ENCODE measurements around the gene RAB3D.

Gene RAB3D

DNA sequence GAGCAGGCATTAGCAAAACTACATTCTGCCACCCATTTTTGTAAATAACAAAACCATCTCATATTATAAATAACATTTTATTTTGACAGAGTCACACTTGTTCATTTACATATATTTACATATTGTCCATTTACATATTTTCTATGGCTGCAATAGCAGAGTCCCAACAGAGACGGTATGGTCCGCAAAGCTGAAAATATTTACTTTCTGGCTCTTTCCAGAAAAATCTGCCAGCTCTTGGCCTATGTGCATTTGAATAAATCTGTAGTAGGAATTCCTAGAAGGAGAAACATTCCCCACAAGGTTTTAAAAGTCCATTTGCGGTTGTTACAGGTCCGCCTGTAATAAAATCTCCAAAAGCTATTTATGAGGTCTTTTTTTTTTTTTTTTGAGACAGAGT lies 49.2 kb downstream of the RAB3D start:
- Histone ChIP-seq H3K36me3 (ENCODE audit: control insufficient read depth in 4 of 4, insufficient read depth in 4 of 4, low read length in 3 of 4) (no peaks in the 10 kb centered on the region), H3K4me3 (ENCODE audit: control insufficient read depth in 1 of 7, extremely low read depth in 1 of 7, insufficient read depth in 4 of 7, low read depth in 2 of 7, low read length in 6 of 7) (no peak overlapping the region), H3K27me3 (replicated peaks in 2 of 5; ENCODE audit: control insufficient read depth in 4 of 5, insufficient read depth in 5 of 5, low read length in 4 of 5) (peaks cover 0 to 8% (median 0%) of the 10 kb centered on the region in 5 experiments), H3K27ac (ENCODE audit: insufficient read depth in 1 of 2, low read depth in 1 of 2, low read length in 2 of 2, poor library complexity in 1 of 2, severe bottlenecking in 2 of 2) (no peak overlapping the region), H3K4me1 (ENCODE audit: control extremely low read depth in 1 of 4, control insufficient read depth in 4 of 4, insufficient read depth in 4 of 4, low read length in 3 of 4) (peaks cover 0 to 16% (median 12%) of the 10 kb centered on the region in 4 experiments), H3K9me3 (ENCODE audit: control extremely low read depth in 1 of 5, control insufficient read depth in 4 of 5, insufficient read depth in 2 of 5, low read depth in 1 of 5, low read length in 4 of 5) (no peaks in the 10 kb centered on the region)
- ChIA-PET POLR2A (interaction anchor here (1.1 kb wide), 1 partner anchor 9 kb away, joined by 3 read pairs; no protein-coding TSS in a partner anchor), CTCF (interaction anchor here (0.7 to 4.0 kb wide), 11 partner anchors 13 to 192 kb away, joined by 3 to 18 read pairs (median 3); no protein-coding TSS in a partner anchor)
- DNase-seq, result no peak
- WGBS (ENCODE audit: insufficient coverage), result 90% methylated on average over 2 of the region's 4 CpGs

DNA sequence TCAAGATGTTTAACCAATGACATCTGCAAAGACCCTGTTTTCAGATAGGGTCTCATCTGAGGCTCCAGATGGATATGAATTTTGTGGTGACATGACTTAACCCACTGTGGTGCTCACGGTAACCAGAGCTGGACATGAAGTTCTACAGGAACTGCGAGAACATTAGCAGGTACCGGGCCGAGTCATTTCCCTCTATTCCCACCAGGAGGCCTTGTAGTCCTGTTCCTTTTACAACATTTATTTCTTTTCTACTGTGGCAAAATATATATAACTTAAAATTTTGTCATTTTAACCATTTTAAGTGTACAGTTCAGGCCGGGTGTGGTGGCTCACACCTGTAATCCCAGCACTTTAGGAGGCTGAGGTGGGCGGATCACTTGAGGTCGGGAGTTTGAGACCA lies 51.1 kb downstream of the RAB3D start:
- 81% methylated on average over 4 of the region's 7 CpGs for WGBS (ENCODE audit: insufficient coverage)

DNA sequence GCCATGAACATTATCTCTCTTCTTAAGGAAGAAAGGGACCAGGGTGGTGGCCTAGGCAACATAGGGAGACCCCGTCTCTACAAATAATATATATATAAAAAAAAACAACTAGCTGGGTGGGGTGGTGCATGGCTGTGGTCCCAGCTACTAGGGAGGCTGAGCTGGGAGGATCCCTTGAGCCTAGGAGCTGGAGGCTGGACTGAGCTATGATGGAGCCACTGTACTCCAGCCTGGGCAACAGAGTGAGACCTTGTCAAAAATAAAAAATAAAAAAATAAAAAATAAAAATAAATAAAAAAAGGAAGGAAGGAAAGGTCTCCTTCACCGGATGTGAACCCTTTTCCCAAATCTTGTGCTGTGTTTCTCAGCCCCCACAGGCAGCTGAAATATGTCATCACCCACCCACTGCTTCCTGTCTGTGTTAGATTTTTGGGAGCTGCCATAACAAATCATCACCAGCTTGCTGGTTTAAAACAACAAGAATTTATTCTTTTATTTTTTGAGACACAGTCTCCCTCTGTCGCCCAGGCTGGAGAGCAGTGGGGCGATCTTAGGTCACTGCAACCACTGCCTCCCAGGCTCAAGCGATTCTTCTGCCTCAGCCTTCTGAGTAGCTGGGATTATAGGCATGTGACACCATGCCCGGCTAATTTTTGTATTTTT lies 53.0 kb downstream of the RAB3D start:
- 37% methylated on average over 5 of the region's 6 CpGs for WGBS (ENCODE audit: insufficient coverage)
- ChIA-PET POLR2A (interaction anchor here (0.7 kb wide), 1 partner anchor 83 kb away, joined by 6 read pairs; no protein-coding TSS in a partner anchor), CTCF (interaction anchor here (0.6 to 4.5 kb wide), 11 partner anchors 12 to 196 kb away, joined by 3 to 27 read pairs (median 4); partner anchors contain the start of genes CCDC159 and TMEM205)
- H3K27me3 ChIP-seq (replicated peaks in 2 of 5; ENCODE audit: control insufficient read depth in 4 of 5, insufficient read depth in 5 of 5, low read length in 4 of 5), result peaks cover 0 to 26% (median 7%) of the 10 kb centered on the region in 5 experiments
- H3K9me3 ChIP-seq (ENCODE audit: control extremely low read depth in 1 of 5, control insufficient read depth in 4 of 5, insufficient read depth in 2 of 5, low read depth in 1 of 5, low read length in 4 of 5), result no peaks in the 10 kb centered on the region
- no peak overlapping the region for H3K27ac ChIP-seq (ENCODE audit: insufficient read depth in 1 of 2, low read depth in 1 of 2, low read length in 2 of 2, poor library complexity in 1 of 2, severe bottlenecking in 2 of 2)
- H3K36me3 ChIP-seq (ENCODE audit: control insufficient read depth in 4 of 4, insufficient read depth in 4 of 4, low read length in 3 of 4), result no peaks in the 10 kb centered on the region
- DNase-seq, result peak in 2 of 3 donors; percentile 37 to 40
- H3K4me3 ChIP-seq (ENCODE audit: control insufficient read depth in 1 of 7, extremely low read depth in 1 of 7, insufficient read depth in 4 of 7, low read depth in 2 of 7, low read length in 6 of 7), result no peak overlapping the region
- peaks cover 0 to 3% (median 1%) of the 10 kb centered on the region in 4 experiments for H3K4me1 ChIP-seq (ENCODE audit: control extremely low read depth in 1 of 4, control insufficient read depth in 4 of 4, insufficient read depth in 4 of 4, low read length in 3 of 4)

More for the DNA sequence above, 51.1 kb downstream of the RAB3D start:
- Histone ChIP-seq H3K9me3 (ENCODE audit: control extremely low read depth in 1 of 5, control insufficient read depth in 4 of 5, insufficient read depth in 2 of 5, low read depth in 1 of 5, low read length in 4 of 5) (no peaks in the 10 kb centered on the region), H3K4me1 (ENCODE audit: control extremely low read depth in 1 of 4, control insufficient read depth in 4 of 4, insufficient read depth in 4 of 4, low read length in 3 of 4) (peaks cover 0 to 5% (median 3%) of the 10 kb centered on the region in 4 experiments), H3K27me3 (replicated peaks in 2 of 5; ENCODE audit: control insufficient read depth in 4 of 5, insufficient read depth in 5 of 5, low read length in 4 of 5) (peaks cover 0 to 13% (median 3%) of the 10 kb centered on the region in 5 experiments), H3K27ac (ENCODE audit: insufficient read depth in 1 of 2, low read depth in 1 of 2, low read length in 2 of 2, poor library complexity in 1 of 2, severe bottlenecking in 2 of 2) (no peak overlapping the region), H3K36me3 (ENCODE audit: control insufficient read depth in 4 of 4, insufficient read depth in 4 of 4, low read length in 3 of 4) (no peaks in the 10 kb centered on the region), H3K4me3 (ENCODE audit: control insufficient read depth in 1 of 7, extremely low read depth in 1 of 7, insufficient read depth in 4 of 7, low read depth in 2 of 7, low read length in 6 of 7) (no peak overlapping the region)
- ChIA-PET POLR2A (no interaction called here), CTCF (interaction anchor here (1.0 to 4.5 kb wide), 5 partner anchors 46 to 166 kb away, joined by 4 to 27 read pairs (median 4); no protein-coding TSS in a partner anchor)
- DNase-seq, result peak; percentile 45 to 61 (median 51)

GRCh38 chr19:11284515-11284914 lies 54.9 kb downstream of the RAB3D start:
- peaks cover 0 to 28% (median 10%) of the 10 kb centered on the region in 5 experiments for H3K27me3 ChIP-seq (replicated peaks in 2 of 5; ENCODE audit: control insufficient read depth in 4 of 5, insufficient read depth in 5 of 5, low read length in 4 of 5)
- H3K9me3 ChIP-seq (ENCODE audit: control extremely low read depth in 1 of 5, control insufficient read depth in 4 of 5, insufficient read depth in 2 of 5, low read depth in 1 of 5, low read length in 4 of 5), result peaks cover 0 to under 1% (median 0%) of the 10 kb centered on the region in 5 experiments
- H3K27ac ChIP-seq (ENCODE audit: insufficient read depth in 1 of 2, low read depth in 1 of 2, low read length in 2 of 2, poor library complexity in 1 of 2, severe bottlenecking in 2 of 2), result no peak overlapping the region
- CTCF ChIA-PET, result interaction anchor here (0.6 to 4.5 kb wide), 2 partner anchors 34 to 42 kb away, joined by 4 to 27 read pairs; no protein-coding TSS in a partner anchor
- H3K4me3 ChIP-seq (ENCODE audit: control insufficient read depth in 1 of 7, extremely low read depth in 1 of 7, insufficient read depth in 4 of 7, low read depth in 2 of 7, low read length in 6 of 7), result no peak overlapping the region
- no peak for DNase-seq
- no peaks in the 10 kb centered on the region for H3K36me3 ChIP-seq (ENCODE audit: control insufficient read depth in 4 of 4, insufficient read depth in 4 of 4, low read length in 3 of 4)
- H3K4me1 ChIP-seq (ENCODE audit: control extremely low read depth in 1 of 4, control insufficient read depth in 4 of 4, insufficient read depth in 4 of 4, low read length in 3 of 4), result peaks cover 4 to 14% (median 6%) of the 10 kb centered on the region in 4 experiments
- POLR2A ChIA-PET, result no interaction called here
- 93% methylated on average over 5 of the region's 6 CpGs for WGBS (ENCODE audit: insufficient coverage)

GRCh38 chr19:11281356-11282049 lies 58.0 kb downstream of the RAB3D start:
- 91% methylated on average over 9 of the region's 11 CpGs for WGBS (ENCODE audit: insufficient coverage)
- POLR2A ChIA-PET, result interaction anchor here (1.0 kb wide), 1 partner anchor 9 kb away, joined by 3 read pairs; no protein-coding TSS in a partner anchor
- Histone ChIP-seq H3K4me1 (ENCODE audit: control extremely low read depth in 1 of 4, control insufficient read depth in 4 of 4, insufficient read depth in 4 of 4, low read length in 3 of 4) (peaks cover 7 to 14% (median 11%) of the 10 kb centered on the region in 4 experiments), H3K9me3 (ENCODE audit: control extremely low read depth in 1 of 5, control insufficient read depth in 4 of 5, insufficient read depth in 2 of 5, low read depth in 1 of 5, low read length in 4 of 5) (peaks cover 0 to 9% (median 0%) of the 10 kb centered on the region in 5 experiments), H3K27me3 (replicated peaks in 2 of 5; ENCODE audit: control insufficient read depth in 4 of 5, insufficient read depth in 5 of 5, low read length in 4 of 5) (peaks cover 0 to 39% (median 12%) of the 10 kb centered on the region in 5 experiments), H3K27ac (ENCODE audit: insufficient read depth in 1 of 2, low read depth in 1 of 2, low read length in 2 of 2, poor library complexity in 1 of 2, severe bottlenecking in 2 of 2) (no peak overlapping the region), H3K4me3 (ENCODE audit: control insufficient read depth in 1 of 7, extremely low read depth in 1 of 7, insufficient read depth in 4 of 7, low read depth in 2 of 7, low read length in 6 of 7) (no peak overlapping the region), H3K36me3 (ENCODE audit: control insufficient read depth in 4 of 4, insufficient read depth in 4 of 4, low read length in 3 of 4) (no peaks in the 10 kb centered on the region)
- DNase-seq, result no peak
- CTCF ChIA-PET, result interaction anchor here (1.0 to 1.3 kb wide), 2 partner anchors 11 to 35 kb away, joined by 3 read pairs; no protein-coding TSS in a partner anchor

- DNase-seq, result peak; percentile 89 to 94 (median 94)
- ChIA-PET CTCF (interaction anchor here (1.0 kb wide), 2 partner anchors 10 to 14 kb away, joined by 3 read pairs; no protein-coding TSS in a partner anchor), POLR2A (no interaction called here)
- Histone ChIP-seq H3K27me3 (replicated peaks in 2 of 5; ENCODE audit: control insufficient read depth in 4 of 5, insufficient read depth in 5 of 5, low read length in 4 of 5) (peaks cover 0 to 49% (median 12%) of the 10 kb centered on the region in 5 experiments), H3K4me3 (ENCODE audit: control insufficient read depth in 1 of 7, extremely low read depth in 1 of 7, insufficient read depth in 4 of 7, low read depth in 2 of 7, low read length in 6 of 7) (peak overlapping the region in 1 of 7 experiments; percentile 49), H3K4me1 (ENCODE audit: control extremely low read depth in 1 of 4, control insufficient read depth in 4 of 4, insufficient read depth in 4 of 4, low read length in 3 of 4) (peaks cover 7 to 13% (median 11%) of the 10 kb centered on the region in 4 experiments), H3K27ac (ENCODE audit: insufficient read depth in 1 of 2, low read depth in 1 of 2, low read length in 2 of 2, poor library complexity in 1 of 2, severe bottlenecking in 2 of 2) (no peak overlapping the region), H3K36me3 (ENCODE audit: control insufficient read depth in 4 of 4, insufficient read depth in 4 of 4, low read length in 3 of 4) (no peaks in the 10 kb centered on the region), H3K9me3 (ENCODE audit: control extremely low read depth in 1 of 5, control insufficient read depth in 4 of 5, insufficient read depth in 2 of 5, low read depth in 1 of 5, low read length in 4 of 5) (peaks cover 0 to 9% (median 0%) of the 10 kb centered on the region in 5 experiments)
- 29% methylated on average over 2 of the region's 5 CpGs for WGBS (ENCODE audit: insufficient coverage)
Observed at GRCh38 chr19:11279505-11280236, 59.8 kb downstream of the RAB3D start.
